GM12865 (cell line): ENCODE data around the gene GRB10.

Experiments used
- DNase-seq: peaks from one replicate; pipeline ENCODE4 v3.0.0; 2010; ENCODE audit warnings: low read depth
- H3K4me3 ChIP-seq: 2 replicates; pipeline ENCODE4 v1.5.1; 2011; ENCODE audit warnings: mild to moderate bottlenecking, low read depth, low read length, control low read depth
- TF ChIP-seq, protein P1 (sequence below): IDR thresholded peaks from 2 replicates; pipeline ENCODE4 v1.5.1; 2011; ENCODE audit warnings: low read length, control low read depth, low read depth, inconsistent platforms; ENCODE audit not compliant: insufficient read depth; ENCODE audit errors: missing control alignments

GRB10 gene

DNA sequence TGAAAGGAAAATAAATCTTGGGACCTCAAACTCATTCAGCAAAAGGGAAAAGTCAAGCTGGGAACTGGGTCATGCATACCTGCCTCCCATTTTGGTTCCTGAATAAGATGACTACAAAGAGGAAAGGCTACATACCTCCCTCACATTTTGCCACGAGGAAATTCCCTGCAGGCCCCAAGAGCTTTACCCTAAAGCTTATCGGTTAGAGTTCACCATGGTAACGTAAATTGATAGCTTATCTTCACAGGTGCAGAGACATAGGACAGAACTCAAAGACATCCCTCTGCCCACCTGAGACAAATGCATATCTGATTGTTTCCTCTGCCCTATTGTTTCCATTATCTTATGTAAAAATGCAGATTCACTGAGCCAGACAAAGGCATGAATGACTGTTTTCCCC is 31.5 kb upstream of the GRB10 start:
- no peak for DNase-seq
- H3K4me3 ChIP-seq: no peak overlapping the region
- TF ChIP-seq, protein P1, sequence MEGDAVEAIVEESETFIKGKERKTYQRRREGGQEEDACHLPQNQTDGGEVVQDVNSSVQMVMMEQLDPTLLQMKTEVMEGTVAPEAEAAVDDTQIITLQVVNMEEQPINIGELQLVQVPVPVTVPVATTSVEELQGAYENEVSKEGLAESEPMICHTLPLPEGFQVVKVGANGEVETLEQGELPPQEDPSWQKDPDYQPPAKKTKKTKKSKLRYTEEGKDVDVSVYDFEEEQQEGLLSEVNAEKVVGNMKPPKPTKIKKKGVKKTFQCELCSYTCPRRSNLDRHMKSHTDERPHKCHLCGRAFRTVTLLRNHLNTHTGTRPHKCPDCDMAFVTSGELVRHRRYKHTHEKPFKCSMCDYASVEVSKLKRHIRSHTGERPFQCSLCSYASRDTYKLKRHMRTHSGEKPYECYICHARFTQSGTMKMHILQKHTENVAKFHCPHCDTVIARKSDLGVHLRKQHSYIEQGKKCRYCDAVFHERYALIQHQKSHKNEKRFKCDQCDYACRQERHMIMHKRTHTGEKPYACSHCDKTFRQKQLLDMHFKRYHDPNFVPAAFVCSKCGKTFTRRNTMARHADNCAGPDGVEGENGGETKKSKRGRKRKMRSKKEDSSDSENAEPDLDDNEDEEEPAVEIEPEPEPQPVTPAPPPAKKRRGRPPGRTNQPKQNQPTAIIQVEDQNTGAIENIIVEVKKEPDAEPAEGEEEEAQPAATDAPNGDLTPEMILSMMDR: no peak

DNA sequence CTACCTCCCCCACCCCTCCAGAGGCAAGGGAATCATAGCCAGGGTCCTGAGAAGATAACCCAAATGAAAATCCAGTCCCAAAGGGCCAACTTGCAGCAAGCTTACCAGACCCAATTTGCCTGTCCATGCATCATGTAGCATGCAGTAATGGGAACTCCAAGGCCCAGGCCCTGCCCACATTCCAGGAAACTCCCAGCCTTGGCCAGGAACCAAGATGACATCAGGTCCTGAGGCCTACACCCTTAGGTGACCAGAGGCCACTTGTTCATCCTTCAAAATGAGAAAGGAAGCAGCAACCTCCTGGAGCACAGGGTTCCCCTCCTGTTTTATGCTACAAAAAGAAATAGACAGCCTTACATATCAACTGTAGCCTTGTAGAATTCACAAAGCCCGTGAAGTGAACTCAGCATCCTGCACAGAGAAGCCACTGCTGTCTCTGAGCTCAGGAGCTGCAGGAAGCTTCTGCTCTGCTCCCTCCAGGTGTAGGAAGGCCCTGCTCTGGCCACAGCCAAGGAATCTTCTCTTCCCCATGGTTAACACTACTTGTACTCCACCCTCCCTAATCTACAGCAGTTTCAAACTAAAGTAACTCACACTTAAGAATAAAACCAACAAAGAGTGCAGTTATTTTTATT is 30.3 kb upstream of the GRB10 start:
- no peak overlapping the region for H3K4me3 ChIP-seq
- no peak for DNase-seq
- TF ChIP-seq, protein P1: no peak

DNA sequence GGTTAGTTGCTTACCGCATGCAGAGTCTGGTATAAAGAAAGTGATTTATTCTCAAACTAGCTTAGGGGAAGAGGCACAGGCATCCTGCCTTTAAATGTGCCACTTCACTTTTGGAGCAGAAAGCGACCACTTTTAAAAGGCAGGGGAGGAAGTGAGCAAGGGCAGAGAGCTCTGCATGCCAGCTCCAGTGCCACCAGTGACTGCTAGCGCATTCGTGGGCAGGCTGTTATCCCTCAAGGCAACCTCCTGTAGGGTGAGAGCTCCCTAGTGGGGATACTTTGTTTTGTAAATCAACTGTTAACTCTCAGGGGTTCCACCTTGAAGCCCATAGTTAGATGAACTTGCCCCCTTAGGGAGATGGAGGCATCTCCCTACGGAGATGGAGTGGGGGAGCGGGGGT is 29.4 kb upstream of the GRB10 start:
- no peak overlapping the region for H3K4me3 ChIP-seq
- no peak for DNase-seq
- TF ChIP-seq, protein P1: no peak

DNA sequence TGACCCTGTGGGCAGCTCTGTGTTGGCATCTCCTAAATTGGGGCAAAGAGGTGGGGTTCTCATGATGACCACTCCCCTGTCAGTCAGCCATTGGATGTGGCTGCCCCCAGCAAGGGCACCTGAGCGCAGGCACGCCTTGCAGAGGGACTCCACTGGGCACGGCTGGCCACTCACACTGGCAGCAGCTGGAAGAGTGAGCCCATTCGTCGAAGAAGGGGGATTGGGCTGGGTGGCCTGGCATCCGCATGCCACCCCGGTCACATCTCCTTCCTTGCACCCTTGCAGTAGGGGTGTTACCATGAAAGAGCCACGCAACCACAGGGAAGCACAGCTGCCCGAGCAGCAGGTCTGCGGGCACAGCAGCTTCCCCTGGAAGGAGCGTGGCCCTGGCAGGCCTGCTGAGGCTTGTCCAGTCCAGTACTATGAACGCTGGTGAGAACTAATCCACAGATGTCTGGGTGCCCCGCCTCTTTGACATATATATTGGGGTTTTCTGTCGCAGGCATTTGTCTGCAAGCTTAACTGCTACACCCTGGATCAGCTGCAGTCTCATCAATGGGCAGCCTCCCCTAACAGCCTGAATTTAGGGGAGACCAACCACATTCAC is 25.7 kb upstream of the GRB10 start:
- DNase-seq: no peak
- no peak overlapping the region for H3K4me3 ChIP-seq
- TF ChIP-seq, protein P1: no peak

DNA sequence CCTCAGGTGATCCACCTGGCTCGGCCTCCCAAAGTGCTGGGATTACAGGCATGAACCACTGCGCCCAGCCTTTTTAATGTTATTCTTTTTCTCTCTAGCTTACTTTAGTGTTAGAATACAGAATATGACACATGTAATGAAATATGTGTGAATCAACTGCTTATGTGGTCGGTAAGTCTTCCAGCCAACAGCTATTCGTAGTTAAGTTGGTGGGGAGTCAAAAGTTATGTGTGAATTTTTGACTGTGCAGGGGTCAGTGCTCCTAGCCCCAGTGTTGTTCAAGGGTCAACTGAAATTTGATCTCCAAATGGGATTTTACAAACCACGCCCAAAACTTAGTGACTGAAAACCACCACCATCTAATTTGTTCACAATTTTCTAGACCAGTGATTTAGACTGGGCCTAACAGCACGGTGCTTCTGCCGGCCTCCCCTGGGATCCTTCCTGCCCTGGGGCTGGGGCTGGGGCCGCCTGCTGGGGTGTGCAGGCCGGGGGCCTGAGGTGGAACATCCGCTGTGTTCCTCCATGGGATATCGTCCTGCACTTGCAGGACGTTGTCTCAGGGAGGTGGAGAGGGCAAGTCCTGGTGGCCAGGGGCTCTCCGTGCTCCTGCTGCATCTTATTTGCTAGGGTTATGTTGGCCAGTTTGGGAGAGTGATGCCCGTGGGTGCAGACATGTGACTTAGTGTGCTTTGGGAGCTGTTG is 24.5 kb upstream of the GRB10 start:
- TF ChIP-seq, protein P1: no peak
- H3K4me3 ChIP-seq: no peak overlapping the region
- no peak for DNase-seq

DNA sequence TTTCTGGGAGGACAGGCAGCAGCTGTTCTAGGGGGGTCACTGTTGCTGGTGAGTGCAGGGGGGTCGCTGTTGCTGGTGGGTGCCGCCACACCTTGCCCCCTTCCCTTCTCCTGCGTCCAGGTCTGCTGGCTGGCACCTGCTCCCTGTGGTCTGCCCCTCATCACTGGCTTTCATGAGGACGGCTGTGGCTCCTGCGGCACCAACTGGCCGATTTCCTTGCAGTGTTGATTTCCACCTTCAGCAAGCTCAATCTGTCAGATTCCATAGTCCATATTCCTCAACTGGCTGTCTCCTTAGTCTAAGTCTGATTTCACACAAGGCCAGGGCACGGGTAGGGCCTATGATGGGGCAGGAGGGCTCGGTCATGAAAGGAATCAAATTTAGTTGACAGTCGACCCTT is 23.4 kb upstream of the GRB10 start:
- DNase-seq: no peak
- TF ChIP-seq, protein P1: no peak

More for the DNA sequence above, 23.4 kb upstream of the GRB10 start:
- H3K4me3 ChIP-seq: no peak overlapping the region
